Fibroblast of the aortic adventitia (primary cell): Measurements from ENCODE around the gene EFHD2. TPM values are rescaled to one million over a fixed set of nuclear protein-coding genes. Genes with fewer than 3 reads are reported as not detected.
"Not testable (repeated sequence)": the region's sequence is repeated elsewhere in the genome, so short reads cannot be mapped to it uniquely, and the experiment has no call there.

ENCODE experiments used
- DNase-seq: peaks from one replicate; pipeline ENCODE4 v3.0.0-alpha.2; 2010; ENCODE audit warnings: low read depth
- H3K4me3 ChIP-seq: 2 replicates; pipeline ENCODE4 v1.5.1; 2011; ENCODE audit warnings: low read depth, mild to moderate bottlenecking, control low read depth, low read length, moderate library complexity
- CTCF ChIP-seq: IDR thresholded peaks from 2 replicates; pipeline ENCODE4 v1.5.1; 2011; ENCODE audit warnings: mild to moderate bottlenecking, low read length, control low read depth, inconsistent platforms; ENCODE audit not compliant: insufficient read depth
- total RNA-seq: library from RNA; depleted of rRNA; stranded (reverse); fragments of >200 nt; gene quantifications from 2 replicates; pipeline ENCODE4 v1.2.3, GENCODE V29; 2012; ENCODE audit warnings: low replicate concordance

Gene EFHD2
- total RNA-seq, 1 donor: 28.1 TPM

- H3K4me3 ChIP-seq: no peak overlapping the region
- TF ChIP-seq CTCF: no peak
- no peak for DNase-seq
Measured at GRCh38 chr1:15388201-15388880, 21.3 kb upstream of the EFHD2 start.

GRCh38 chr1:15389828-15390227 is 19.9 kb upstream of the EFHD2 start:
- not testable (repeated sequence) for DNase-seq, H3K4me3 ChIP-seq

- no peak overlapping the region for H3K4me3 ChIP-seq
- no peak for TF ChIP-seq CTCF
- DNase-seq: no peak
Measured at GRCh38 chr1:15390667-15391066, 19.0 kb upstream of the EFHD2 start.

DNA sequence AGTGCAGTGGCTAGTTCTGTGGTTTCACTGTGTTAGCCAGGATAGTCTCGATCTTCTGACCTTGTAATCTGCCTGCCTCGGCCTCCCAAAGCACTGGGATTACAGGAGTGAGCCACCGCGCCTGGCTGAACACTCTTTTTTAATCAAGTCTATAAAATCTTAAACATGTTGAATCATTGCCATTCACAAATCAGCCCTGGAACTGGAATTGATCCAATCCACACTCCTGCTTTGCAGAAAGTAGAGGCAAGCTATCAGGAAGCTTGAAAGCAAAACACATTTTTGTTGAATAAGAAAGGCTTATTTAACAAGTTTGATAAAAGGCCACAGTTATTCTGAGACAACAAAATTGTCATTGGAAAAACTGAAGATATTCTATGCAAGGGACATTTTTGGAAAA is 18.3 kb upstream of the EFHD2 start:
- no peak for TF ChIP-seq CTCF
- H3K4me3 ChIP-seq: no peak overlapping the region
- no peak for DNase-seq

DNA sequence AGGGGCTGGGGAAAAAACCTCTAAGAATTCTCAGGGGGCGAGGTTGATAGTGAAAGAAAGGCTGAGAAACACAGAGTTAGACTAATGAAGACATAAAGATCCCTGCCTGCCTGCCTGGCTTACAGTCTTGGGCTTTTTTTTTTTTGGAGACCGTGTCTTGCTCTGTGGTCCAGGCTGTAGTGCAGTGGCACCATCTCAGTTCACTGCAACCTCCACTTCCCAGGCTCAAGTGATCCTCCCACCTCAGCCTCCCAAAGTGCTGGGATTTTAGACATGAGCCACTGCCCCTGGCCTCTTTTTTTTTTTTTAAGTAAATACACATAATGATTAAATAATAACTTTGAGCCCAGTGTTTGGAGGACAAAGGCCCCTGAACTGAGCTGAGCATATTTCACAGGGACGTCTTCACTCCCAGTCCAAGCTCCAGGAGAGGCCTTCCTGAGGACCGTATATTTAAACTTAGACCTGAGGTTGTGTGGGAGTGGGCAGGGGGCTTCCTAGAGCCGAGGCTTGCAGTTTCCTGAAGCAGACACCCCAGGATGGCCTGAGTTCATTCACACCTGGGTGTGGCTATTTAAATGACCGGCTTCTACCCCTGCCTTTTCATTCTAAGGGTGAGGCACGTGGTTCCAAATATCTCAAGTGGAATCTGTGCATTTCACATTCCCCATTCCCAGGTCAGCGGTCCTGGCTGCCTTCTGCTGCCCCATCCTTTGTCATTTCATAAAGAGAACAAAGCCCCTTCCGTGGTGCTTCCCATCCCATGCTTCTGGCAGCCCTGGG is 16.0 kb upstream of the EFHD2 start:
- no peak for DNase-seq
- H3K4me3 ChIP-seq: no peak overlapping the region
- TF ChIP-seq CTCF: no peak

DNA sequence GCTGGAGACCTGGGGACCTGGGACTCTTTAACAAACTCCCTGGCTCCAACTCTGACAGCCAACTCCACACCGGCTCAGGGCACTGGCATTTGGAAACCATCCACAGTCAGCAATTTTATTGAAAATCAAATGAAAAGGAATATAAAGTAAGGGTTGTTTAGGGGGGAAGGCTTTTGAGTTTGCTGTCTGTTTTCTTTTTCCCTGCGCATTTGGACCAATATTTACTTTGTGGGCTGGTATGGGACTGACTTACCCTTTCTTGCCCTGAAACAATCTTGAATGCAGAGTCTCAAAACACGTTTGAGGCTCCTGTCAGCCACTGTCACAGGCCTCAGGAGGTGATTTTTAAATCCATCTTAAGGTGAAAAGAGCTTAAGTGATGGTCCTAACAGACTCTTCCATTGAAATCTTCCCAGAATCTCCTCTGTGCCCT is 15.4 kb upstream of the EFHD2 start:
- no peak overlapping the region for H3K4me3 ChIP-seq
- no peak for TF ChIP-seq CTCF
- DNase-seq: no peak

DNA sequence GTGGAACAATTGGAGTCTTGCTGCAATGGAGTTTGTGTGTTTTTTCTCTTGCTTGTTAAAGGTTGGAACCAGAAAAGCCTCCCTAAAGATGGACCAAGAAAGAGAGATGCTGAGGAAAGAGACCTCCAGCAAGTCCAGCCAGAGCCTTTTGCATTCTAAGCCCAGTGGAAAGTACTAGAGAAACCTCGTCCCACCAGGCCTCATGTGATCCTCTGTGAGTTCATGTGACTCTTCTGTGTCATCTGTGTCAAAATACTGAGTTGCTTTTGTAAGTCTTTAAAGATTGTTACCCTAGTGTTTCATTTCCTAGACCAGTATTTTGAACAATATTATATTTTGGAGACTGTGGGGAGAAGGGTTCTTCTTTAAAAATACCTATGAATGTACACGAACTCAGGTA is 12.5 kb upstream of the EFHD2 start:
- H3K4me3 ChIP-seq: no peak overlapping the region
- DNase-seq: no peak

More for the DNA sequence above, 12.5 kb upstream of the EFHD2 start:
- TF ChIP-seq CTCF: no peak
